CD14-positive monocyte (primary cell): Measurements from ENCODE around the gene CTU1. TPM values are rescaled to one million over a fixed set of nuclear protein-coding genes. Genes with fewer than 3 reads are reported as not detected.
A peak's percentile ranks its signal among the peaks of the same experiment; 100 is the strongest.

Experiments
- DNase-seq, 3 donors: peaks; one replicate each; pipeline ENCODE4 v3.0.0-alpha.2; 2011 to 2022
- H2AFZ ChIP-seq: 2 replicates; pipeline ENCODE4 v1.6.0; 2012; ENCODE audit warnings: mild to moderate bottlenecking, low read depth, low read length, inconsistent platforms; ENCODE audit not compliant: insufficient read depth, poor library complexity, severe bottlenecking
- H3K27ac ChIP-seq, 2 donors: 1 replicate in 1 of 2; 2 replicates in 1 of 2; pipeline ENCODE4 v1.5.1; 2012 to 2013; ENCODE audit warnings: low read length in 2 of 2, control low read depth in 1 of 2, inconsistent platforms in 1 of 2, low read depth in 1 of 2, mild to moderate bottlenecking in 1 of 2
- H3K27me3 ChIP-seq, 2 donors: one replicate each; pipeline versions ENCODE4 v1.6.0 to v1.6.1; 2011 to 2013; ENCODE audit warnings: low read length in 2 of 2; ENCODE audit not compliant: control insufficient read depth in 2 of 2, insufficient read depth in 2 of 2
- H3K36me3 ChIP-seq, 2 donors: replicated peaks in 1 of 2; 1 replicate in 1 of 2; 2 replicates in 1 of 2; pipeline versions ENCODE4 v1.5.1 to v1.6.1; 2012 to 2013; ENCODE audit warnings: low read length in 2 of 2, control low read depth in 1 of 2, inconsistent platforms in 1 of 2, mild to moderate bottlenecking in 1 of 2; ENCODE audit not compliant: insufficient read depth in 2 of 2, control insufficient read depth in 1 of 2
- H3K4me1 ChIP-seq, 2 donors: 1 replicate in 1 of 2; 2 replicates in 1 of 2; pipeline versions ENCODE4 v1.5.1 to v1.6.1; 2012 to 2013; ENCODE audit warnings: low read length in 2 of 2, control low read depth in 1 of 2, inconsistent platforms in 1 of 2, mild to moderate bottlenecking in 1 of 2, moderate library complexity in 1 of 2; ENCODE audit not compliant: insufficient read depth in 2 of 2, control insufficient read depth in 1 of 2
- H3K4me2 ChIP-seq: replicated peaks from 2 replicates; pipeline ENCODE3; 2012; ENCODE audit warnings: low read length, moderate library complexity, mild to moderate bottlenecking; ENCODE audit not compliant: poor library complexity, severe bottlenecking; ENCODE audit errors: extremely low read depth
- H3K4me3 ChIP-seq, 3 experiments: fragments of 200-600 bp in 1 of 3; sonication (generic) in 1 of 3; replicated peaks in 1 of 3; 1 replicate in 2 of 3; 2 replicates in 1 of 3; pipeline ENCODE4 v1.5.1; 2011 to 2013; ENCODE audit warnings: low read length in 3 of 3, mild to moderate bottlenecking in 3 of 3, control low read depth in 2 of 3, low read depth in 2 of 3, inconsistent platforms in 1 of 3, moderate library complexity in 1 of 3
- H3K79me2 ChIP-seq: 2 replicates; pipeline ENCODE4 v1.6.0; 2012; ENCODE audit warnings: mild to moderate bottlenecking, control low read depth, inconsistent platforms, low read length, moderate library complexity; ENCODE audit not compliant: insufficient read depth
- H3K9ac ChIP-seq: 2 replicates; pipeline ENCODE4 v1.6.0; 2017; ENCODE audit warnings: low read length, mild to moderate bottlenecking; ENCODE audit not compliant: insufficient read depth, poor library complexity, severe bottlenecking
- H3K9me3 ChIP-seq, 2 donors: replicated peaks in 1 of 2; 1 replicate in 1 of 2; 2 replicates in 1 of 2; pipeline versions ENCODE4 v1.5.1 to v1.6.1; 2012 to 2013; ENCODE audit warnings: low read length in 2 of 2, control low read depth in 1 of 2; ENCODE audit not compliant: control insufficient read depth in 1 of 2, insufficient read depth in 1 of 2
- H4K20me1 ChIP-seq: 2 replicates; pipeline ENCODE4 v1.6.0; 2012; ENCODE audit warnings: mild to moderate bottlenecking, low read length, control low read depth, moderate library complexity; ENCODE audit not compliant: insufficient read depth
- H3K27ac Mint-ChIP-seq, 7 donors: one replicate each; pipeline ENCODE4 v1.8.0; 2020; ENCODE audit warnings: mild to moderate bottlenecking in 7 of 7, mixed read lengths in 7 of 7, moderate library complexity in 6 of 7, inconsistent platforms in 2 of 7
- H3K27me3 Mint-ChIP-seq, 3 donors: one replicate each; pipeline ENCODE4 v1.8.0; 2021 to 2022; ENCODE audit warnings: low read depth in 3 of 3, mild to moderate bottlenecking in 3 of 3, mixed read lengths in 3 of 3, moderate library complexity in 3 of 3, inconsistent platforms in 1 of 3
- H3K36me3 Mint-ChIP-seq, 2 donors: one replicate each; pipeline ENCODE4 v1.8.0; 2020; ENCODE audit warnings: mixed read lengths in 2 of 2, inconsistent platforms in 1 of 2, mild to moderate bottlenecking in 1 of 2
- H3K4me1 Mint-ChIP-seq: one replicate; pipeline ENCODE4 v1.8.0; 2020; ENCODE audit warnings: mild to moderate bottlenecking, mixed read lengths
- H3K4me3 Mint-ChIP-seq, 2 donors: one replicate each; pipeline ENCODE4 v1.8.0; 2020; ENCODE audit warnings: mild to moderate bottlenecking in 2 of 2, mixed read lengths in 2 of 2, moderate library complexity in 1 of 2
- H3K9me3 Mint-ChIP-seq, 7 donors: one replicate each; pipeline ENCODE4 v1.8.0; 2020 to 2022; ENCODE audit warnings: mixed read lengths in 7 of 7, mild to moderate bottlenecking in 6 of 7, moderate library complexity in 6 of 7, inconsistent platforms in 2 of 7
- WGBS: methylation state at CpG from one replicate; pipeline ENCODE4 v1.1.5; 2013; ENCODE audit warnings: missing lambda C conversion rate; ENCODE audit not compliant: insufficient coverage; 5-methylcytosine and 5-hydroxymethylcytosine counted together
- intact Hi-C, 2 donors: fragments of 100-400 bp; cut with micrococcal nuclease; formaldehyde crosslinking; loops; one replicate each; pipeline versions ENCODE4 v1.15.0 to v1.15.1; 2023
- polyA plus RNA-seq, 3 donors: library from polyadenylated mRNA; depleted of rRNA in 1 of 3; unstranded in 2 of 3; stranded (reverse) in 1 of 3; fragments of 300-500 nt in 2 of 3; fragments of >200 nt in 1 of 3; fragmentation: Illumina TruSeq in 2 of 3; gene quantifications; 1 replicate in 2 of 3; 2 replicates in 1 of 3; pipeline ENCODE4 v1.2.3, GENCODE V29; 2012 to 2021
- TF ChIP-seq, protein P1 (sequence below): fragments of 200-600 bp; IDR thresholded peaks from one replicate; pipeline ENCODE4 v1.8.0; 2022; ENCODE audit warnings: antibody characterized with exemption, mild to moderate bottlenecking

Gene CTU1
- polyA plus RNA-seq, 3 donors: 0.75 to 3.0 (median 2.9) TPM

- H2AFZ ChIP-seq: no peak overlapping the region
- H3K27ac Mint-ChIP-seq: peak overlapping the region; percentile 98 to 100 (median 99)
- H3K4me3 Mint-ChIP-seq: peak overlapping the region; percentile 91 to 99
- no peaks in the 10 kb centered on the region for H3K27me3 ChIP-seq
- H3K36me3 ChIP-seq: peaks cover 11 to 22% of the 10 kb centered on the region in 2 donors
- H4K20me1 ChIP-seq: peaks cover 11% of the 10 kb centered on the region
- H3K9ac ChIP-seq: peak overlapping the region; percentile 92
- H3K9me3 Mint-ChIP-seq: peaks cover 0 to 2% (median 0%) of the 10 kb centered on the region in 7 donors
- H3K4me3 ChIP-seq: peak overlapping the region; percentile 75 to 98 (median 81)
- peaks cover 58% of the 10 kb centered on the region for H3K79me2 ChIP-seq
- 0% methylated on average over 4 of the region's 6 CpGs for WGBS
- TF ChIP-seq, protein P1, sequence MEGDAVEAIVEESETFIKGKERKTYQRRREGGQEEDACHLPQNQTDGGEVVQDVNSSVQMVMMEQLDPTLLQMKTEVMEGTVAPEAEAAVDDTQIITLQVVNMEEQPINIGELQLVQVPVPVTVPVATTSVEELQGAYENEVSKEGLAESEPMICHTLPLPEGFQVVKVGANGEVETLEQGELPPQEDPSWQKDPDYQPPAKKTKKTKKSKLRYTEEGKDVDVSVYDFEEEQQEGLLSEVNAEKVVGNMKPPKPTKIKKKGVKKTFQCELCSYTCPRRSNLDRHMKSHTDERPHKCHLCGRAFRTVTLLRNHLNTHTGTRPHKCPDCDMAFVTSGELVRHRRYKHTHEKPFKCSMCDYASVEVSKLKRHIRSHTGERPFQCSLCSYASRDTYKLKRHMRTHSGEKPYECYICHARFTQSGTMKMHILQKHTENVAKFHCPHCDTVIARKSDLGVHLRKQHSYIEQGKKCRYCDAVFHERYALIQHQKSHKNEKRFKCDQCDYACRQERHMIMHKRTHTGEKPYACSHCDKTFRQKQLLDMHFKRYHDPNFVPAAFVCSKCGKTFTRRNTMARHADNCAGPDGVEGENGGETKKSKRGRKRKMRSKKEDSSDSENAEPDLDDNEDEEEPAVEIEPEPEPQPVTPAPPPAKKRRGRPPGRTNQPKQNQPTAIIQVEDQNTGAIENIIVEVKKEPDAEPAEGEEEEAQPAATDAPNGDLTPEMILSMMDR: no peak
- H3K4me1 Mint-ChIP-seq: peaks cover 82% of the 10 kb centered on the region
- H3K36me3 Mint-ChIP-seq: peaks cover 21 to 45% of the 10 kb centered on the region in 2 donors
- H3K27ac ChIP-seq: peak overlapping the region; percentile 97 to 100
- H3K4me1 ChIP-seq: peaks cover 83 to 95% of the 10 kb centered on the region in 2 donors
- peak; percentile 87 to 93 (median 92) for DNase-seq
- H3K27me3 Mint-ChIP-seq: peaks cover 0 to 4% (median 2%) of the 10 kb centered on the region in 3 donors
- H3K4me2 ChIP-seq: peak overlapping the region; percentile 100
- intact Hi-C loops: loop anchor here in 1 of 2 donors (2.0 kb wide), 1 partner anchor 13 kb away; no protein-coding TSS in a partner anchor
- no peaks in the 10 kb centered on the region for H3K9me3 ChIP-seq
Measured at GRCh38 chr19:51123381-51123800, 15.2 kb upstream of the CTU1 start.

DNA sequence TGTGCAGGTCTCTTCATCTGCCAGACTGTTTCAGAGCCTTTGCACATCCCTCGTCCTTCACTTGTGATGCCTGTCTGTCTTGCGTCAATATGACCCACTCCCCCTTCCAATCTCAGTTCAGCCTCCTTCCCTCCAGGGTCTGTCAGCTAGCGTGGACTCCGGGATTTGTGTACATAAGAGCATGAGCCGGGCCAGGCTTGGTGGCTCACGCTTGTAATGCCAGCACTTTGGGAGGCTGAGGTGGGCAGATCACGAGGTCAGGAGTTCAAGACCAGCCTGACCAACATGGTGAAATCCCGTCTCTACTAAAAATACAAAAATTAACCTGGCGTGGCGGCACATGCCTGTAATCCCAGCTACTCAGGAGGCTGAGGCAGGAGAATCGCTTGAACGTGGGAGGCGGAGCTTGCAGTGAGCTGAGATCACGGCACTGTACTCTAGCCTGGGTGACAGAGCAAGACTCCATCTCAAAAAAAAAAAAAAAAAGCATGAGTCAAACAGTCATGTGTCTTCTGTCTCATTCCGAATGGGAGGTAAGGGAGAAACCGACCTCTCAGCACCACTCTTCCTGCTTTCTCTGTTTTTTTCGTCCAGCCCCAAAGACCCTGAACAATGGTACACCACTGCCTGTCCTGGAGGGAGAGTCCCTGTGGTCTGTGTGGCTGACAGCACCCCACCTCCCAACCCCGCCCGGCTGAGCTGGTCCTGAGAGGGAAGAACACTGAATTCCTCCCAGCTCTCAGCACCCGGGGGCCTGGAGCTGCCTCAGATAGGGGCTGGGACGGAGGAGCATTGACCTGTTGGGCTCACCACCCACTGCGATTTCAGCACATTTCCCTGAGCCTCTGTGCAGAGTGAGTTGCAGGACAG lies 14.1 kb upstream of the CTU1 start:
- peaks cover 4 to 14% of the 10 kb centered on the region in 2 donors for H3K36me3 ChIP-seq
- peaks cover 48% of the 10 kb centered on the region for H3K79me2 ChIP-seq
- intact Hi-C loops: loop anchor here in 1 of 2 donors (2.0 kb wide), 1 partner anchor 14 kb away; no protein-coding TSS in a partner anchor
- Mint-ChIP-seq H3K27me3 (peaks cover 0 to 5% (median 4%) of the 10 kb centered on the region in 3 donors), H3K36me3 (peaks cover 11 to 35% of the 10 kb centered on the region in 2 donors), H3K4me1 (peaks cover 72% of the 10 kb centered on the region), H3K4me3 (peak overlapping the region; percentile 91 to 99), H3K9me3 (peaks cover 0 to 2% (median 0%) of the 10 kb centered on the region in 7 donors), H3K27ac (peak overlapping the region; percentile 98 to 100 (median 99))
- peaks cover 5% of the 10 kb centered on the region for H4K20me1 ChIP-seq
- H3K9me3 ChIP-seq: no peaks in the 10 kb centered on the region
- TF ChIP-seq, protein P1: no peak
- WGBS: 100% methylated on average over 5 of the region's 22 CpGs
- H3K27ac ChIP-seq: peak overlapping the region; percentile 97 to 100
- peak overlapping the region; percentile 92 for H3K9ac ChIP-seq
- peak; percentile 80 to 90 (median 85) for DNase-seq
- H3K4me3 ChIP-seq: peak overlapping the region; percentile 23 to 98 (median 51)
- peak overlapping the region; percentile 100 for H3K4me2 ChIP-seq
- H3K27me3 ChIP-seq: no peaks in the 10 kb centered on the region
- peaks cover 74 to 84% of the 10 kb centered on the region in 2 donors for H3K4me1 ChIP-seq
- H2AFZ ChIP-seq: peak overlapping the region; percentile 38
